CD8-positive, alpha-beta memory T cell (primary cell): ENCODE results near the gene NCOA7. TPM values are rescaled to one million over a fixed set of nuclear protein-coding genes. Genes with fewer than 3 reads are reported as not detected.

ENCODE experiments used
- CTCF ChIA-PET: fragments of 350-600 bp; sonication (Branson Sonifier 250); formaldehyde crosslinking; loops from one replicate; lab custom pipeline; 2021; ENCODE audit warnings: antibody characterized with exemption; lab: Charles Lee
- POLR2A ChIA-PET: fragments of 350-600 bp; sonication (Branson Sonifier 250); formaldehyde crosslinking; loops from one replicate; lab custom pipeline; 2021; ENCODE audit warnings: antibody characterized with exemption; lab: Charles Lee
- DNase-seq, 5 donors: peaks; one replicate each; pipeline versions ENCODE4 v3.0.0 to v3.0.0-alpha.2; 2020 to 2022; ENCODE audit warnings: mixed read lengths in 1 of 5
- H3K27ac ChIP-seq: one replicate; pipeline ENCODE4 v1.7.0; 2013; ENCODE audit warnings: low read depth, mild to moderate bottlenecking, low read length, moderate library complexity
- H3K27me3 ChIP-seq: 2 replicates; pipeline ENCODE4 v1.7.0; 2013; ENCODE audit warnings: low read length, mild to moderate bottlenecking; ENCODE audit not compliant: insufficient read depth, poor library complexity, severe bottlenecking
- H3K36me3 ChIP-seq: 2 replicates; pipeline ENCODE4 v1.7.0; 2013; ENCODE audit warnings: mild to moderate bottlenecking, low read length, moderate library complexity; ENCODE audit not compliant: insufficient read depth
- H3K4me1 ChIP-seq: 2 replicates; pipeline ENCODE4 v1.7.0; 2013; ENCODE audit warnings: mild to moderate bottlenecking, low read length, moderate library complexity; ENCODE audit not compliant: insufficient read depth
- H3K4me3 ChIP-seq: 2 replicates; pipeline ENCODE4 v1.7.0; 2013; ENCODE audit warnings: mild to moderate bottlenecking, low read length
- H3K9me3 ChIP-seq: 2 replicates; pipeline ENCODE4 v1.7.0; 2013; ENCODE audit warnings: mild to moderate bottlenecking, low read length
- H3K27ac Mint-ChIP-seq, 8 donors: one replicate each; pipeline ENCODE4 v1.8.0; 2020 to 2021; ENCODE audit warnings: mixed read lengths in 8 of 8, mild to moderate bottlenecking in 6 of 8, inconsistent platforms in 3 of 8, moderate library complexity in 3 of 8
- H3K27me3 Mint-ChIP-seq, 2 donors: one replicate each; pipeline ENCODE4 v1.8.0; 2020 to 2021; ENCODE audit warnings: mixed read lengths in 2 of 2, mild to moderate bottlenecking in 1 of 2, moderate library complexity in 1 of 2
- H3K36me3 Mint-ChIP-seq, 3 donors: one replicate each; pipeline ENCODE4 v1.8.0; 2020 to 2021; ENCODE audit warnings: mixed read lengths in 3 of 3, inconsistent platforms in 1 of 3, mild to moderate bottlenecking in 1 of 3
- H3K4me1 Mint-ChIP-seq, 3 donors: one replicate each; pipeline ENCODE4 v1.8.0; 2020 to 2021; ENCODE audit warnings: mixed read lengths in 3 of 3, inconsistent platforms in 1 of 3, mild to moderate bottlenecking in 1 of 3
- H3K4me3 Mint-ChIP-seq, 7 donors: one replicate each; pipeline ENCODE4 v1.8.0; 2020 to 2021; ENCODE audit warnings: mixed read lengths in 7 of 7, mild to moderate bottlenecking in 6 of 7, moderate library complexity in 4 of 7, inconsistent platforms in 2 of 7
- H3K9me3 Mint-ChIP-seq, 5 donors: one replicate each; pipeline ENCODE4 v1.8.0; 2020 to 2022; ENCODE audit warnings: mixed read lengths in 5 of 5, mild to moderate bottlenecking in 3 of 5, moderate library complexity in 2 of 5, inconsistent platforms in 1 of 5
- polyA plus RNA-seq: library from polyadenylated mRNA; unstranded; fragments of 300-500 nt; fragmentation: Illumina TruSeq; gene quantifications from one replicate; pipeline ENCODE4 v1.2.3, GENCODE V29; 2021
- total RNA-seq, 2 experiments: library from RNA; stranded (reverse); gene quantifications; one replicate each; pipeline ENCODE4 v1.2.3, GENCODE V29; 2021

NCOA7 gene
- total and polyA plus RNA-seq, 3 experiments from 2014 or later, result 38.3 to 62.5 (median 54.7) TPM

- Mint-ChIP-seq H3K27ac (peak overlapping the region in 4 of 8 donors; percentile 37 to 65 (median 50)), H3K9me3 (no peaks in the 10 kb centered on the region), H3K27me3 (no peaks in the 10 kb centered on the region), H3K36me3 (peaks cover 2 to 8% (median 3%) of the 10 kb centered on the region in 3 donors), H3K4me3 (no peak overlapping the region), H3K4me1 (peaks cover 43 to 73% (median 69%) of the 10 kb centered on the region in 3 donors)
- Histone ChIP-seq H3K4me1 (peaks cover 28% of the 10 kb centered on the region), H3K27me3 (no peaks in the 10 kb centered on the region), H3K9me3 (no peaks in the 10 kb centered on the region), H3K4me3 (no peak overlapping the region), H3K27ac (no peak overlapping the region), H3K36me3 (no peaks in the 10 kb centered on the region)
- POLR2A ChIA-PET, result no interaction called here
- CTCF ChIA-PET, result no interaction called here
- DNase-seq, result no peak
Observed at GRCh38 chr6:125836466-125836865, 45.7 kb downstream of the NCOA7 start.

GRCh38 chr6:125839471-125839870 is 48.7 kb downstream of the NCOA7 start:
- peaks cover 25 to 64% (median 58%) of the 10 kb centered on the region in 3 donors for H3K4me1 Mint-ChIP-seq
- Histone ChIP-seq H3K4me1 (peaks cover 6% of the 10 kb centered on the region), H3K27me3 (no peaks in the 10 kb centered on the region), H3K4me3 (no peak overlapping the region), H3K9me3 (no peaks in the 10 kb centered on the region), H3K27ac (no peak overlapping the region), H3K36me3 (no peaks in the 10 kb centered on the region)
- H3K27ac Mint-ChIP-seq, result no peak overlapping the region
- DNase-seq, result no peak
- H3K27me3 Mint-ChIP-seq, result no peaks in the 10 kb centered on the region
- H3K9me3 Mint-ChIP-seq, result no peaks in the 10 kb centered on the region
- peaks cover 2 to 8% (median 3%) of the 10 kb centered on the region in 3 donors for H3K36me3 Mint-ChIP-seq
- H3K4me3 Mint-ChIP-seq, result no peak overlapping the region
- ChIA-PET CTCF (interaction anchor here (1.3 kb wide), 1 partner anchor 48 kb away, joined by 3 read pairs; no protein-coding TSS in a partner anchor), POLR2A (no interaction called here)

DNA sequence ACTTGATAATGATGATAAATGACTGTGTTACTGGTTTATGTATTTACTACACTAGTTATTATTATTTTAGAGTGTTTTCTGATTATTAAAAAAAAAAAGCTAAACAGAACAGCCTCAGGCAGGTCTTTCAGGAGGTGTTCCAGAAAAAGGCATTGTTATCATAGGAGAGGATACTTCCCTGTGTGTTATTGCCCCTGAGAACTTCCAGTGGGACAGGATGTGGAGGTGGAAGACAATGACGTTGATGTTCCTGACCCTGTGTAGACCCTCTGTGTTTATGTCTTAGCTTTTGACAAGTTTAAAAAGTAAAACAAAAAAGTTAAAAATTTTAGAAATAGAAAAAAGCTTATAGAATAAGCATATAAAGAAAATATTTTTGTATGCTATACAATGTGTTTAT is 49.1 kb downstream of the NCOA7 start:
- H3K27me3 ChIP-seq, result no peaks in the 10 kb centered on the region
- H3K9me3 Mint-ChIP-seq, result no peaks in the 10 kb centered on the region
- no peaks in the 10 kb centered on the region for H3K9me3 ChIP-seq
- H3K27ac Mint-ChIP-seq, result no peak overlapping the region
- H3K36me3 ChIP-seq, result no peaks in the 10 kb centered on the region
- no peaks in the 10 kb centered on the region for H3K27me3 Mint-ChIP-seq
- H3K27ac ChIP-seq, result no peak overlapping the region
- no peak for DNase-seq
- H3K4me1 ChIP-seq, result peaks cover 6% of the 10 kb centered on the region
- ChIA-PET CTCF (interaction anchor here (1.1 to 1.3 kb wide), 2 partner anchors 13 to 48 kb away, joined by 3 read pairs; no protein-coding TSS in a partner anchor), POLR2A (interaction anchor here (1.0 kb wide), 1 partner anchor 49 kb away, joined by 3 read pairs; the partner anchor contains the start of gene NCOA7)
- H3K4me3 Mint-ChIP-seq, result no peak overlapping the region
- peaks cover 2 to 8% (median 3%) of the 10 kb centered on the region in 3 donors for H3K36me3 Mint-ChIP-seq
- H3K4me1 Mint-ChIP-seq, result peaks cover 24 to 61% (median 57%) of the 10 kb centered on the region in 3 donors
- no peak overlapping the region for H3K4me3 ChIP-seq

DNA sequence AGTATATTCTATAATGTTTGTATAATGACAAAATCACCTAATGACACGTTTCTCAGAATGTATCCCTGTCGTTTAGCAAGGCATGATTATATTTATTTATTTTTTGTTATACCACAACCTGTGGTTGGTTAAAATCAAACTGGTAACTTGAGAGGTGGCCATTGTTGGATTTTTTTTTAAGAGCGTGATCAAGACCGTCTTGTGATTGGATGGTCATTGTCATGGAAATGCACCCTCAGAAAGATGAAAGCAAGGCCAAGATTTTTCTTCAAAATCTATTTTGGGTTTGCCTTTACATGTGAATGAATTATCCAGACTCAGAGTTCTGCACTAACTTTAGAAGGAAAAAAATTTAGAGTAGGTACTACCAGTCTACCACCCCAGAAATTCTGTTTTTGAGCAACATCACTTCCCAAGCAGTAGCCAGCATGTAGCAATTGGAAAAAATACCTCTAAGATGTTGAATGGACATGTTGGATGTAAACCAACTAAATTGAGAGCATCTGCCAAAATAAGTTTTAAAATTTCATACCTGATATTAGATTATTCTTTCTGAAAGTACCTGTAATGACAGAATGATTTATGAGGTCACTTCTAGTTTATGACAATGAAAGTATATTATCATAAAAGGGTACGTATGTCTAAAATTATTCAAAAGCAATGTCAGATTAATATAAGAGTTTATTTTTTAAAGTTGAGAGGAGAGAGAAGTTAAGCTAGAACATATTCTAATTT is 50.8 kb downstream of the NCOA7 start:
- Histone ChIP-seq H3K9me3 (no peaks in the 10 kb centered on the region), H3K27ac (no peak overlapping the region), H3K4me3 (no peak overlapping the region), H3K36me3 (no peaks in the 10 kb centered on the region), H3K4me1 (no peaks in the 10 kb centered on the region), H3K27me3 (no peaks in the 10 kb centered on the region)
- no peak for DNase-seq
- Mint-ChIP-seq H3K27ac (no peak overlapping the region), H3K27me3 (no peaks in the 10 kb centered on the region), H3K4me1 (peaks cover 21 to 61% (median 58%) of the 10 kb centered on the region in 3 donors), H3K9me3 (no peaks in the 10 kb centered on the region), H3K4me3 (no peak overlapping the region), H3K36me3 (peaks cover 3 to 9% (median 4%) of the 10 kb centered on the region in 3 donors)
- POLR2A ChIA-PET, result no interaction called here
- CTCF ChIA-PET, result no interaction called here

- Histone ChIP-seq H3K4me3 (no peak overlapping the region), H3K27me3 (no peaks in the 10 kb centered on the region), H3K4me1 (no peaks in the 10 kb centered on the region), H3K9me3 (no peaks in the 10 kb centered on the region), H3K36me3 (no peaks in the 10 kb centered on the region), H3K27ac (no peak overlapping the region)
- peaks cover 21 to 58% (median 56%) of the 10 kb centered on the region in 3 donors for H3K4me1 Mint-ChIP-seq
- H3K27me3 Mint-ChIP-seq, result no peaks in the 10 kb centered on the region
- CTCF ChIA-PET, result interaction anchor here (0.8 kb wide), 1 partner anchor 17 kb away, joined by 3 read pairs; no protein-coding TSS in a partner anchor
- POLR2A ChIA-PET, result no interaction called here
- H3K4me3 Mint-ChIP-seq, result no peak overlapping the region
- H3K9me3 Mint-ChIP-seq, result no peaks in the 10 kb centered on the region
- H3K36me3 Mint-ChIP-seq, result peaks cover 3 to 9% (median 7%) of the 10 kb centered on the region in 3 donors
- DNase-seq, result no peak
- peak overlapping the region in 1 of 8 donors; percentile 48 for H3K27ac Mint-ChIP-seq
Observed at GRCh38 chr6:125842091-125842626, 51.4 kb downstream of the NCOA7 start.

DNA sequence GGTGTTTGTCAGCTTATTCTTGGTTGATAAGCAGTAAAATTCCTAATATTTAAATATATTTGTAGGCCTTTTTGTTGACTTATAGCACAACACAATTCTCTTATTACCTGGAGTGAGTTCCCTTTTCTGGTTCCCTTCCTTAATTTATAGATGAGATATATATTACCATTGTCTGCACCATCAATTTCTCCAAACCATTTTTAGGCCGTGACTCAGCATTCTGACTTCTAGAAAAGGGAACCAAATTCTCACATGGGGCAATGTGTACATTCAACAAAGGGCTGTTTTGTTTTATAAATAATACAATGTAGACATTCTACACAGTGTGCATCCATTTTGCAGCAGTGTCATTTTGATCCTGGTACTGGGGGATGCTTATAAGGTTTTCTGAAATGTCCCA is 52.8 kb downstream of the NCOA7 start:
- Mint-ChIP-seq H3K4me1 (peaks cover 18 to 45% (median 42%) of the 10 kb centered on the region in 3 donors), H3K27me3 (no peaks in the 10 kb centered on the region), H3K27ac (peak overlapping the region in 1 of 8 donors; percentile 55), H3K9me3 (no peaks in the 10 kb centered on the region), H3K4me3 (no peak overlapping the region), H3K36me3 (peaks cover 4 to 8% (median 7%) of the 10 kb centered on the region in 3 donors)
- Histone ChIP-seq H3K4me1 (no peaks in the 10 kb centered on the region), H3K27ac (no peak overlapping the region), H3K27me3 (no peaks in the 10 kb centered on the region), H3K4me3 (no peak overlapping the region), H3K36me3 (no peaks in the 10 kb centered on the region), H3K9me3 (no peaks in the 10 kb centered on the region)
- DNase-seq, result no peak
- ChIA-PET POLR2A (no interaction called here), CTCF (no interaction called here)

DNA sequence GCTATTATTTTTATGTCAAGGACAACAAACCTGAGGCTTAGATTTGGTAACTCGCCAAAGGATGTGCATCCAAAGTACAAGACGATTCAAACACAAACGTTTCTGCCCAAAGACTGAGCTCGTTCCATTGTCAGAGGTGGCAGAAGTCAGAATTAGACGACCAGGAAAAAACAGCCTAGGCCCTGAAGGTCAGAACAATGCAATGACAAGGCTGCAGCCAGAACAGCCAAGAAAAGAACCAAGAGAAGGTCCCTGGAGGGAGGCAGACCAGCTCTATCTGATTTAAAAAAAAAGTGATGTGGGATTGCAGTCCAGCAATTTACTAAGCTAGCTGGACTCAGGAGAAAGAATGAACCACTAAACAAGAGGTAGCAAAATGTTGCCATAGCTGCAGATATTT is 54.2 kb downstream of the NCOA7 start:
- H3K4me3 Mint-ChIP-seq, result no peak overlapping the region
- DNase-seq, result no peak
- H3K4me3 ChIP-seq, result no peak overlapping the region
- H3K27ac Mint-ChIP-seq, result no peak overlapping the region
- H3K9me3 ChIP-seq, result no peaks in the 10 kb centered on the region
- peaks cover 4% of the 10 kb centered on the region in 3 donors for H3K36me3 Mint-ChIP-seq
- no peaks in the 10 kb centered on the region for H3K27me3 Mint-ChIP-seq
- H3K9me3 Mint-ChIP-seq, result no peaks in the 10 kb centered on the region
- no peaks in the 10 kb centered on the region for H3K4me1 ChIP-seq
- H3K4me1 Mint-ChIP-seq, result peaks cover 17 to 42% (median 37%) of the 10 kb centered on the region in 3 donors
- ChIA-PET CTCF (interaction anchor here (1.5 to 1.8 kb wide), 2 partner anchors 13 to 54 kb away, joined by 3 to 12 read pairs; partner anchors contain the start of gene NCOA7), POLR2A (no interaction called here)
- no peaks in the 10 kb centered on the region for H3K27me3 ChIP-seq
- H3K36me3 ChIP-seq, result no peaks in the 10 kb centered on the region
- no peak overlapping the region for H3K27ac ChIP-seq
